Bronchial epithelial cell (primary cell): ENCODE results near the gene HCFC2. TPM values are rescaled to one million over a fixed set of nuclear protein-coding genes. Genes with fewer than 3 reads are reported as not detected.

Source experiments
- DNase-seq: peaks from one replicate; pipeline ENCODE4 v3.0.0-alpha.2; 2010; ENCODE audit warnings: low read depth
- FAIRE-seq: peaks from 2 replicates; lab custom pipeline; 2011; peaks lifted over from hg19 to GRCh38; lab: Jason Lieb, UNC
- H3K27me3 ChIP-seq: 2 replicates; pipeline ENCODE4 v1.5.1; 2011; ENCODE audit warnings: low read length; ENCODE audit not compliant: control insufficient read depth, insufficient read depth
- H3K36me3 ChIP-seq: 2 replicates; pipeline ENCODE4 v1.5.1; 2011; ENCODE audit warnings: low read length; ENCODE audit not compliant: control insufficient read depth, insufficient read depth
- H3K4me3 ChIP-seq: 2 replicates; pipeline ENCODE4 v1.5.1; 2011; ENCODE audit warnings: mild to moderate bottlenecking, low read depth, low read length, control low read depth
- CTCF ChIP-seq: IDR thresholded peaks from 2 replicates; pipeline ENCODE4 v1.5.1; 2011; ENCODE audit warnings: mild to moderate bottlenecking, moderate library complexity, low read length, control low read depth, inconsistent platforms; ENCODE audit not compliant: insufficient read depth, severe bottlenecking
- total RNA-seq: library from RNA; depleted of rRNA; stranded (reverse); fragments of >200 nt; gene quantifications from 2 replicates; pipeline ENCODE4 v1.2.1, GENCODE V29; 2014

The HCFC2 gene
- total RNA-seq, 1 donor from 2014 or later, result 7.6 TPM

GRCh38 chr12:104136577-104136976, 72.2 kb downstream of the HCFC2 start:
- DNase-seq, result no peak
- no peak for TF ChIP-seq CTCF
- H3K36me3 ChIP-seq, result peaks cover 1% of the 10 kb centered on the region
- FAIRE-seq, result no peak
- no peaks in the 10 kb centered on the region for H3K27me3 ChIP-seq
- H3K4me3 ChIP-seq, result peak overlapping the region; percentile 61

- peaks cover 1% of the 10 kb centered on the region for H3K36me3 ChIP-seq
These were observed 72.9 kb downstream of the HCFC2 start for GRCh38 chr12:104137001-104137901.

GRCh38 chr12:104137902-104138796, 73.8 kb downstream of the HCFC2 start, which contains the start of gene NFYB:
Gene NFYB, minus strand, starts transcription at chr12:104138210. Its CDS starts 2,757 bp downstream, at chr12:104135453.
- no peak for FAIRE-seq
- peak; percentile 93 for DNase-seq
- H3K4me3 ChIP-seq, result peak within 1 kb of the TSS; percentile 61
- no peaks in the 10 kb centered on the region for H3K27me3 ChIP-seq
- no peak for TF ChIP-seq CTCF
- H3K36me3 ChIP-seq, result peaks cover 1% of the 10 kb centered on the region

More at GRCh38 chr12:104137001-104137901, 72.9 kb downstream of the HCFC2 start:
- DNase-seq, result peak; percentile 41
- no peak for FAIRE-seq
- Histone ChIP-seq H3K27me3 (no peaks in the 10 kb centered on the region), H3K4me3 (peak overlapping the region; percentile 61)
- TF ChIP-seq CTCF, result no peak

- Histone ChIP-seq H3K4me3 (no peak overlapping the region), H3K27me3 (no peaks in the 10 kb centered on the region), H3K36me3 (peaks cover 1% of the 10 kb centered on the region)
- no peak for TF ChIP-seq CTCF
- DNase-seq, result no peak
- FAIRE-seq, result no peak
These were observed 74.4 kb downstream of the HCFC2 start for GRCh38 chr12:104138797-104139152.

- FAIRE-seq (no peak), DNase-seq (no peak)
- TF ChIP-seq CTCF, result no peak
- H3K27me3 ChIP-seq, result no peaks in the 10 kb centered on the region
- no peak overlapping the region for H3K4me3 ChIP-seq
- no peaks in the 10 kb centered on the region for H3K36me3 ChIP-seq
These were observed 78.2 kb downstream of the HCFC2 start for GRCh38 chr12:104142543-104142942.
